GM18907 (cell line): ENCODE data around the gene TRPV6.

Experiments used
- ATAC-seq: cut with Tn5 transposase; IDR thresholded peaks from one replicate; pipeline ENCODE4 v1.9.1; 2021; ENCODE audit warnings: mild to moderate bottlenecking, moderate library complexity; ENCODE audit not compliant: unreplicated experiment

Gene TRPV6

GRCh38 chr7:142908921-142909890 lies 23.7 kb upstream of the TRPV6 start:
- ATAC-seq = no peak

- ATAC-seq = no peak
Observed at GRCh38 chr7:142908290-142908689, 22.7 kb upstream of the TRPV6 start.

- no peak for ATAC-seq
Observed at GRCh38 chr7:142906643-142907042, 21.1 kb upstream of the TRPV6 start.

DNA sequence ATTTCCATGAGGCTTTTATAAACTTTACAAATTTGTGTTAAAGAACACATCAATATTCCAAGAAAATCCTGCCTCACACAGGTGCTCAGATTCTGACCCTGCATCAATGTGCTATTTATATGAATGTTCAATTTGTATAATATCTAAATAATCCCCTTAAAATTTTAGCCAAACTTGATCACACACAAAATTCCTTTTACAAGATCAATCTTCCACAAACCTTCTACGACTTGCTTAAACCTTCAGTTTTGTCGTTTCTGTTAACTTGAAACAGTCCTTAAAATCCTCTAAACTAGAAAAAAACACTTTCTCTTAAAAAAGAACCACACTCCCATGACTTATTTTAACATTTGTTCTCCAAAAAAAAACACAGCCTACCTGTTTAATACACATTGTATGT lies 20.2 kb upstream of the TRPV6 start:
- no peak for ATAC-seq

GRCh38 chr7:142904128-142904527 lies 18.6 kb upstream of the TRPV6 start:
- no peak for ATAC-seq

- ATAC-seq = no peak
Observed at GRCh38 chr7:142901426-142902259, 16.1 kb upstream of the TRPV6 start.

DNA sequence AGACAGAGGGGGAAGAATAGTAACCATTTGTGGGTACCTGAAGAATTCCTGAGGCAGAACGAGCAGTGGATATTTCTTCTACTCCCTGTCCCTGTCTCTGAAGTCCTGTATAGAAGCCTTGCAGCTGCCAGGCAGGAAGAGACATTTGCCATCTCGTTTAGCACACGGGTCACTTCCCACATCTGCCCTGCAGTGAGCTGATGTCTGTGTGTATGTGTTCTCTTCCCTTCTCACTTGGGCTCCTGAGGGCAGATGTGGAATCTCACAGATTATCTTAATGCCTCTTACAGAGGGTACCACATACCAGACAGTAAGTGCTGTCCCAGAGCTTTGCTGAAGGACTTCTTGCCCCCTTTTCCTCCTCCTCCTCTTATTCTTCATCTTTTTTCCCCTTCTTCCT lies 14.1 kb upstream of the TRPV6 start:
- ATAC-seq = no peak

GRCh38 chr7:142898377-142899170 lies 13.0 kb upstream of the TRPV6 start:
- ATAC-seq = no peak

DNA sequence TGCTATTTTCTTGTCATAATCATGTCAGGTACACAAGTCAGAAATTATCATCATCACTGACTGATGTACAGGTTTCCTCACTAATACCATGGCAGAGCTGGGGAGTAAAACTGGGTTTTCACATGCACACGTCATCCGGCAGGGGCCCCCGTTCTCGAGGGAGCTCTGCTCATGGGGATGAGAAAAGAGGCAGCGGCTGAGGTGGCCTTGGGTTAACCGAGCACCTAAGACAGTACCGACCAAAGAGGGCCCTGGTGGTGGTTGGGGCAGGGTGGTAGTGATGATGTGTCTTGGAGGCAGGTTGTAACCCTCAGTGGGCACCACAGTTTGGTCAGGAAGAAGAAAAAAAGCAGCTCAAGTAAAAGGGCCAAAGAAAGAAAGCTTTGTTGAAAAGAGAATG lies 12.1 kb upstream of the TRPV6 start:
- no peak for ATAC-seq

DNA sequence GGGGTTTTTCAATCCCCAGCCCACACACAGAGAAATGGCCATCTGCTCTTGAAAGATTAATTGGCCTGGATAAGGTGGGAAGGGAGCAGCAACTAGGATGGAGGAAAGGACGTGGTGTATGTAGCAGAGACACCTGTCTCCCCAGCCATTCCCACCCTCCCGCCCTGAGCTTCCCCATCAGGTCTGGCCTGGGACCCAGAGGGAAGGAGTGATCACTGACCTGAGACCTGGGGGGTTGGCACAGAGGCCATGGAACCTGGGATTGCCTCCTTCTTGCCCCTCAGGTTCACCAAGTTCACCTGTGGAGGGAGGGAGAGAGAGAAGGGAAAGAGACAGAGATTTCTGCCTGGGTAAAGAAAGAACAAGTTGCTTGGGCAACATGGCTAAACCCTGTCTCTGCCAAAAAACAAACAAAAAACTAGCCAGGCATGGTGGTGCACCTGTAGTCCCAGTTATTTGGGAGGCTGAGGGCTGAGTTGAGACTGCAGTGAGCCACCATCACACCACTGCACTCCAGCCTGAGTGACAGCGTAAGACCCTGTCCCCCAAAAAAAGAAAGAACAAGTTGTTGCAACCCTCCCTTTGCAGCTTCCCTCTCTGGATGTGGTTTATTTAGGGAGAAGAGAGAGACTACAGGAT lies 11.3 kb upstream of the TRPV6 start:
- no peak for ATAC-seq

GRCh38 chr7:142896151-142896550 lies 10.6 kb upstream of the TRPV6 start:
- no peak for ATAC-seq

DNA sequence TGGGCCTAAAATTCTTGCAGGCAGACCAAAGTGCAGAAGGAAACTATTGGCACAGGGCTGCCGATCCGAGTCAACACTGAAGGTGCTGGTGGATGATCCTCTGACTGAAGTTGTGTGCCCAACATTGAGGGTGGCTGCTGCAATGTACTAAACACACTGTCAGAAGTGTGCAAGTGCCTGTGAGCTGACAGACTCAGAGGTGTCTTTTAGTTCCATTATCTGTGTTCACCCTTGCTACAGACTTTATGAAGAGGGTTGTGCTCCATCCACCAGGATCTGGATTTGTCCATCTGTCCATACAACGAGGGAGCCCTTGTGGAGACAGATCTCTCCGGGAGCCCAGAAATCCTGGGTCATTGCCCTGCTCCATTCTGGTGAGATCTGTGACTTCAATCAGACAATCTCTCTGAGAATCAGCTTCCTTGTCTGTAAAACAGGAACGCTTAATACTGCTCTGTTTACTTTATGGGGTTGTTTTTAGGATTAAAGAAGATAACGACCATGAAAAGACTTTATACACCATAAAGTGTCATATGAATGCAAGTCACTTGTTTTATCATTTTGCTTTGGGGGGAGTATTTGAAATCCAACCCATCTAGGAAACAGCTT lies 9.5 kb upstream of the TRPV6 start:
- ATAC-seq = no peak

DNA sequence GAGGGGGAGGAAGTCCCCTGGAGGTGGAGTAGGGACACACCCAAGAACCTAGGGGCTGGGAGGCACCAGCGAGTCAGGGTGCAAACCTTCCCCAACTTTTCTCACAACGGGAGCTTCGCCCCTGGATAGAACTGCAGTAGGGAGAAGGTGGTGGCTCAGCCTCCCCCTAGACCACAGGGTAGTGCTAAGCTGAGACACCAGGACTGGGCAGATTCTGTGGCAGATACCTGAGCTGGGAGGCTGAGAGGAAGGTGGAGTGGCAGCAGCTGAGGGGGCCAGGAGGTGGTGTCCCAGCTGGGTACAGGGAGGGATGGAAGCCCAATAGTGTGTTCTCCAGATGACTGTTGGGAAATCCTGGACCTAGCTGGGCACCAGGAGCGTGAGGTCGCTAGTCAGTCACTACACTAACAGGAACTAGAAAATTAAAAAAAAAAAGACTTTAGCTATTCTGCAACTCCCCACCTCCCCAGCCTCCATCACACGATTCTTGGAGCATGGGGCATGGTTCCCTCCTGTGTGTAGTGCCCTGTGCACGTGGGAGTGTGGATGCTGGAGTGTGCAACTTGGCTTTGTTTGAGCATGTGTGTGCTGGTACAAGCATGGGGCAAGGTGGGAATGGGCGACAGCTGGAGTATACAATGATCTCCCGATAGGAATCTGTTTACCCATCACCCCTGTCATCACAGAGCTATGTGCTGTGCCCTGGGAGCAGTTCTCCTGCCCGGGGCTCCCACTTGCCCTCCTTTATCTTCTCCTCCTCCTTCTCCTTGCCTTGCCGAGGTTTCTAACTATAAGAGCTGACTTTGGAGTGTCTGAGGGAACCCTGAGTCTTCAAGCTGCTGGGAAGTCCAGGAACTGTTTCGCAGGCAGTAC lies 8.8 kb upstream of the TRPV6 start:
- ATAC-seq = no peak

DNA sequence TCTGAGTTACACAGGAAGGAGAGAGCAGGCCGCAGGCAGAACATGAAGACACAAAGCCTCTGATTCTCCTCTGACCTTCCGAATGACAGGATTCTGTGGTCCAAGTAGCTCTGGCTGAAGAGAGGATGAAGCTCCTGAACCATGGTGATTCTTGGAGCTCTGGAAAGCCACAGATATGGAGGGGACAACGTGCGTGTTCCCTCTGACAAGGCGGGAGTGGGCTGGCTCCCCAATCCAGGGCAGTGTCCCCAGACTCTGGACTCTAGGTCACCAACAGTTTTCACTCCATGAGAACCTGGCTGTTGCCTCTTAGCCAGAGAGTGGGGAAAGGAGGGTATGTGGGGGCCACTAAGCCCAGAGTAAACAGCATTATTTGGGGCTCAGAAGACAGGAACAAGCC lies 7.4 kb upstream of the TRPV6 start:
- no peak for ATAC-seq

- ATAC-seq = no peak
Observed at GRCh38 chr7:142891490-142892082, 6.0 kb upstream of the TRPV6 start.

- no peak for ATAC-seq
Observed at GRCh38 chr7:142890874-142891485, 5.4 kb upstream of the TRPV6 start.

- ATAC-seq = no peak
Observed at GRCh38 chr7:142889816-142890215, 4.3 kb upstream of the TRPV6 start.

GRCh38 chr7:142887282-142888015 lies 1.9 kb upstream of the TRPV6 start:
- ATAC-seq = no peak
